Stimulated activated CD4-positive, alpha-beta T cell treated with anti-CD3 and anti-CD28 coated beads, Interleukin-12 subunit alpha, Interleukin-12 subunit beta, amount 100 ng/mL, for 4 hours (primary cell): Measurements from ENCODE around the gene PRPS2.

Experiments
- DNase-seq: peaks from one replicate; pipeline ENCODE4 v3.0.0-alpha.2; 2020

The PRPS2 gene

DNA sequence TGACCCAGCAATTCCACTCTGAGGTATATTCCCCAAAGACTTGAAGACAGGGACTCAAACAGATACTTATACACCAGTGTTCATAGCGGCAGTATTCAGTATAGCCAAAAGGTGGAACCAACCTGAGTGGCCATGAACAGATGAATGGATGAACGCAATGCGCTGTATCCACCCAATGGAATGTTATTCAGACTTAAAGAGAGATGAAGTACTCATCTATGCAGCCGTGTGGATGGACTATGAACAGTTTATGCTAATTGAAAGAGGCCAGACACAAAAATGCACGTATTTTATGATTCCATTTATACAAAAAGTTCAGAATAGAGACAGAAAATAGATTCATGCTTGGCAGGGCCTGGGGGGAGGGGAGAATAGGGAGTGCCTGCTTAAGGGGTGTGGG, 26.3 kb downstream of the PRPS2 start:
- DNase-seq, result no peak

DNA sequence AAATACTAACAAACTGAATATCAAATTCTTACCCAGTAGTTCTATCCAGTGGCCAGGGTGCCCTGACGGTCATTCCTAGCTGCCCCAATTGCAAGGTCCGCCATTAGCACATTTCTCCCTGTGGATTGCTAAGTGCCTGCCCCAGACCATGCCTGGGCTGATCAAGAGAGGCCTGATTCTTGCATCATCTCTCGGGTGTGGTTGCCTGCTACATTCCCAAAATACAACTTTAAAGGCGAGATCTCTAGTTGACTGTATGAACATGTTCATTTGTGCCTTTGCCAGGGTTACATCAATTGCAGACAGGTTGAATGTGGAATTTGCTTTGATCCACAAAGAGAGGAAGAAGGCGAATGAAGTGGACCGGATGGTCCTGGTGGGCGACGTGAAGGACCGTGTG, 28.0 kb downstream of the PRPS2 start:
- DNase-seq, result no peak

DNA sequence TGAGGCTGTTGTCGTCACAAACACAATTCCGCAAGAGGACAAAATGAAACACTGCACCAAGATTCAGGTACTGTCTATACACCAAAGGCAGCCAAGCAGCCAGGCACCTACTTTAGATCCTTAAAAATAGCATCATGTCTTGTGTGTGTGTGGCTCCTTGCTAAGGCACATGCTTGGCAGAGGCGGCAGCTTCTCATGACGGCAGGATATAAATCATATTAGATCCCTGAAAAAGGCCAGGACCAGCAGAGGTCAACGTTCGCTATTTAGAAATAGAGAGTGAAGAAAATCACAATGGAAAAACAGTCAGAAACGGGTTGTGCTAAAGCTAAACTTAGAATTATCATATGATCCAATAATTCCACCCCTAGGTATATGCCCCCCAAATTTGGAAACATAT, 29.5 kb downstream of the PRPS2 start:
- DNase-seq, result no peak

DNA sequence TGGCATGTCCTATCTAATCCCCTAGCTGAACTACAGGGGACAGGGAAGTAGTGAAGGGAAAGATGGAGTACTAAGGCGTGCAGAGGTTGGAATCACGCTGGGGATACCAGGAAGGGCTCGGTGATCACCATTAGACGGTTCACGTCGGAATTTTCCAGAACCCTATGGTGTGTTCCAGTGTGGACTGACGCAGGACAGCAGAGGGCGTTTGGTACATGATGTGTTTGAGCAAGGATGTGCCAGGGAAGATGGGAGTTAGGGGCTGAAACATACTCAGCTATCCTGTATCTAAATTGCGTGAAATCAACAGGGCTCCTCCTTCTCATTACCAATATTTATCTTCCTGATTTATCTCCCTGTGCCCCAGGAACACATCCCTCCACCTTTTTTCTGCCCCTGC, 33.7 kb downstream of the PRPS2 start:
- no peak for DNase-seq

DNA sequence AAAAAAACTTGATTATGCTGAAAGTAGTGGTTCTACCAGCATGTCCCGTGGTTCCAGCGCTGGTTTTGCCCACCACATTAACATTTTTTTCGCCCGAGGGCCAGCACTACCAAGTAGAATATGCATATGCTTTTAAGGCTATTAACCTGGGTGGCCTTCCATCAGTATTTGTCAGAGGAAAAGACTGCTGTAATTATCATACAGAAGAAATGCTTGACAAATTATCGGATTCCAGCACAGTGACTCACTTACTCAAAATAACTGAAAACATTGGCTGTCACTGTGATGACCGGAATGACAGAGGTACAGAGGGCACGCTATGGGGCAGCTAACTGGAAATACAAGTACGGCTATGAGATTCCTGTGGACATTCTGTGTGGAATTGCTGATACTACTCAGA, 34.6 kb downstream of the PRPS2 start:
- DNase-seq, result no peak

DNA sequence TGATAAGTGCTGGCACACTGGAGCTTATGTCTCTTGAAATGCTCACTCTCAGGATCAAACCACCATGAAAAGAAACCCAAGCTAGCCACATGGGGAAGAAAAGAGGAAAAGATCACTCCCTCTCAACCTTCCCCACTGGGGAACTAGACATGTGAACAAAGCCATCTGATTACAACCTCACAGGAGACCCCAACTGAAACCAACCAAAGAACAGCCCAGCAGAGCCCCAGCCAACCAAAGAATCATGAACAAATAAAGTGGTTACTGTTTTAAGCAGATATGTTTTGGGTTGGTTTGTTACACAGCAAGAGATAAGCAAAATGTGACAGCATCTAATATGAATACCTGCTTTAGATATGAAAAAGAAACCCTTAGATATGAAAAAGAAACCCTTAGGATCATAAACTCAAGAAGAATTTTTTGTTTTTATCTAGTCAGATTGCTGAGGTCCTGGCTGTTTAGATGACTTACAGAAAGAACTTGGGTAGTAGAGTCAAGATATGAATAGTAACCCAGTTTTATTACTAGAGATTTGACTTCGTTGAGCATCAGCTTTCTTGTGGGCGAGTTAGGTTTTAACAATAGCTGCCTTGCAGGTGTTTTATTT, 52.0 kb downstream of the PRPS2 start:
- no peak for DNase-seq

DNA sequence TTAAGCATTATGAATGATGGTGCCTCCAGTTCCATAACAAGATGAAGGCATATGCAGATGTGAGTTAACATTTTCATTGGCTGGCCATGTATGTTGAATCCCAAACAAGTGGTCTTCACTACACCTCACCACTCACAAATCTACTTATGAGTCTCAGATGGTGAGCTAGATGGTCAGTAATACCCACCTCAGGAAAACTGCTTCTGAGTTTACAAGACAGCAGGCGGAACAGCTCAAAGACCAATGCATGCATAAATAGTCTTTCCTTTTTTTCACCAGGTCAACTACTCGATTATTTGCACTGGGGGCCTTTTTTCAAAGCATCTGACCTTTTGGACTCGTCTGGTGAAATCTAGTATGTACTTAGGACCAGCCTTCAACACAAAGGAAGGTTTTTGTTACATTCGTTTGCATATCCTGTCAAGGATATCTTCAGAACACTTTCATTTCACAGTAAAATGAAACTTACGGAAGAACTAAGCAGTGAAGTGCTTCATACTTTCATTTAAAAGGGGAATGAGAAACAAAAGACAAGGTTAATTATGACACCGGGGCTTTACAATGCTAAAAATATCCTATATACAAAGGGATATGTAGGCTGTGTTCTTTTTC, 52.6 kb downstream of the PRPS2 start:
- no peak for DNase-seq

DNA sequence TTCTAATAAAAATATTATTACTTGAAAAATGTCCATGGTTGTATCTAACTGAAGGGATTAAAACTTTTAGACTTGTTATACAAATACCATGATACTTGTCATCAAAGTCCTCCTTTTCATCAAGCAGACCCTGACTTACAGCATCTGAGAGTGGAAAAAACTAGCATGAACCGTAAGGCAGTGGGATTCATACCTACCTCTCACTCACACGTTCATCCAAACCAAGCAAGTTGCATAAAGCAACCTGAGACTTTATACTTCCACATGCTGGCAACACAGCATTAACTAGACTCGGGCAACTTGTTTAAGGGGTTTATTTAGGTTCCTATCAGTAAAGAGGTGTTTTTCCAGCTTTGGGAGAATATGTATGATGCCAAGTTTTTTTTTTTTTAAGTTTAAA, 53.1 kb downstream of the PRPS2 start:
- no peak for DNase-seq

DNA sequence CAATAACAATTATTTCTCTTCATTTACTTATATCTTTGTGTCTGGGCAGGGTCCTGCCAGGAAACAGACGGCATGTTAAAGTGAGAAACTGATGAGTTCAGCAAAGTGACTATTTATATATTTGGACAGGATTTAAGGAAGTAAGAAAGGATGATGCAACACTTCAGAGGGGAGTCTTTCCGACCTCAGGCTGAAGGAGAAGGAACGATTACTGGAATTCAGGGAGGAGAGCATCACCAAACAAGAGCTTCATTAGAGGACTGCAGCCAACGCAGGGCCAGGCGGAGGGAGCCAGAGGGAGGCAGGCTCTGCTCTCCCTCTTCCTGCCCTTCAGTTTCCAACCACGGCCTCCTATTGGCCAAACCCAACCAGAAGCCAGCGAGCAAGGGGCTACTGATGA, 74.1 kb downstream of the PRPS2 start:
- no peak for DNase-seq

DNA sequence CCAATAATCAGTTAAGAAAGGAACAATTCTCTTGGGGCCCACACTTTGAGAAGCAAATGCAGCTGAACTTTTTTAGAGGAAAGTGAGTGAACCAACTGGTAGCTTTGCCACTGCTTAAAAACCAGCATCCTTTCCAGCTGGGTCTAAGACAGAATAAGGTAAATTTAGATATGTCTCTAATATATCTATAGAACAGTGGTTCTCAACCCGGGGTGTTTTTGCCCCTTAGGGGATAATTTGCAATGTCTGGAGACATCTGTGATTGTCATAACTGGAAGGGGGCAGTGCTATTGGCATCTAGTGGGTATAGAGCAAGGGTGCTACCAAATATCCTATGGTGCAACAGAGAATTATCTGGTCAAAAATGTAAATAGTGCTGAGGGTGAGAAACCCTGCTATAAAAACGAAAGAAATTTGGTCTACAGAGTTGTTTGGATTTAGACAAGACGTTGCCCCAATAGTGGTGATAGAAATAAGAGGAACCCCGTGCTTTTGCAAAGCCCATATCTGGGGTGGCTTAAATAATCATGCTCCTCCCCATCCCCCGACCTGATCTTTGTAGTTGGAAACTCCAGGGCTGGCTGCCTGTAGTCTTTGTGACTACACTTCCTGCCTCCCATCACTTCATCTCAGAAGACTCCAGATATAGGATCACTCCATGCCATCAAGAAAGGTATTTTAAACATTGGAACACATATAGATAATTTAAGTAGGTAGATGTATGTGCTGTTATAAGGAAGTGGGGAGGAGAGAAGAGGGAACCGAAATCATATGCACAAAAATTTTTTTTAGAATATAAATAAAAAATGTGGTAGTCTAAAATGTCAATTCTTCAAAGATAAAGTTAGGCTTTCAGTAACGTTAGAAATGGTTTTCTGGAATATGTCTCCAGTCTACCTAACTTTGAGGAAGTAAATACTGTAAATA, 75.5 kb downstream of the PRPS2 start, which contains the start of gene TLR7:
TLR7 (plus strand) TSS at position 622 of the 927 bp plus-strand sequence. CDS start 507 bp downstream, outside the sequence.
- DNase-seq, result no peak

DNA sequence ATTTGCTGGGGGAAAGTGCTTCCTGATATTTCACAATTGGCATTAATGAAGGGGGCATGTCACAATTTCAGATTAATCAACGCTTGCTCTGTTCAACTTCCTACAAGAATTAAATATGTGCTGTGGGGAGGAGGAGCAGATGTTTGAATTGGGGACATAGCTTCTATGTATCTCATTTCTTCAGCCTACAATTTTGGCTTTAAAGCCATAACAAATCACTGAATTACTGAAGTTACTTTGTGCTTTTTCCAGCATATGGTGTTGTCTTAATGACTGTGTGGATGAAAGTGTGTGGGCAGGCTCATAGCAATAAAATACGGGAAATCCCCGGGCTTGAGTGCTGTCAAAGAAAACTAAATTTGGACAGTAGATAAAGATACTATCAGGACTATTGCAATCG, 76.5 kb downstream of the PRPS2 start:
- no peak for DNase-seq

DNA sequence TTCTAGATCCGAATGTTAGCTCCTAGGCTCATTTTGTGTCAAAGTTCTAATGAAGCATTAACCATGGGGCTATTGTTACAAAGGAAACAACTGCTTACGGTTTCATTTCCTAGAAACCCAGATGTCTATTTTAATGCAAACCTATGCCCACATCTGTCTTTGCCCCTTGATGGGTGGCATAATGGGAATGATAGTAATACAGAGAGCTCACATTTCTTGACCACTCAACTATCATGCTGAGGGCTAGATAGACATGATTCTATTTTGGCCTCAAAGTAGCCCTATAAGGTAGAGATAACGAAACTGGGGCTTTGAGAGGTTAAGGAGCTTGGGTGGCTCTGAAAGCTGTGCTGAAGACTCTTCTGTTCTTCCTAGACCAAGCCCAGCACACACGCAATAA, 77.5 kb downstream of the PRPS2 start:
- DNase-seq, result no peak

DNA sequence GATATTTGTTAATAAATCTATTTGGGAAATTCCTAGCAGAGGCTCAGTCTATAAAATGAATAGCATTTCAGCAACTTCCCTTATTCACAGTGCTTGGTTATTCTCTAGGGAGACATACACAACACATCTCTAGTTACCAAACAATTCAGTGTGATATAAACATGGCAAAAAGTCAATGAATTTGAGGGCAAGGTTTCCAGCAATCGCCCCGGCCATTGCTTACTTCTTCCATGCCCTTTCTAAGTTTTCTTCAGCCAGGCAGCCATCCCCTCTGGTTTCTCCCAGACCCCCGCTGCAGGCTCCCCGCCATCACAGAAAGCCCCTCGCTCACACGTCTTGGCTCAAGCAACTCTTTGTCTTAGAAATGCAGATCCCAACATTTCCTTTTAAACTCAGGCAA, 80.0 kb downstream of the PRPS2 start:
- DNase-seq, result no peak

DNA sequence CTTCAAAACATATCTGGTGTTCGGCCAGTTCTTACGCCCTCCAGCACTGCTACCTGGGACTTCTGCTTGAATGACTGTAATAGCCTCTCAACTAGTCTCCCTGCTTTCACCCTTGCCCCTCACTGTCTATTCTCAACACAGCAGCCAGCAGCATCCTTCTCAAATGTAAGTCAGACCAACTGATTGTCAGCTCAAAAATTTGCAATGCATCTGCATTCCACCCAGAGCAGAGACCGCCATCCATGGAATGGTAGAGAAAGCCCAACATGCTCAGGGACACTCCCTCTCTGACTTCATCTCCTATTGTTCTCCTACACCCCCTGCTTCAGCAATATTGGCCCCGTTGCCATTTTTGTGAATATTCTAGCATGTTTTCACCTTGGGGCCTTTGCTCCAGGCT, 81.5 kb downstream of the PRPS2 start:
- DNase-seq, result no peak
